Fibroblast of lung (primary cell): Measurements from ENCODE around the gene GATA3. TPM values are rescaled to one million over a fixed set of nuclear protein-coding genes. Genes with fewer than 3 reads are reported as not detected.
A peak's percentile ranks its signal among the peaks of the same experiment; 100 is the strongest.
"Not testable (repeated sequence)": the region's sequence is repeated elsewhere in the genome, so short reads cannot be mapped to it uniquely, and the experiment has no call there.

Source experiments
- DNase-seq, 2 donors: peaks; one replicate each; pipeline versions ENCODE4 v3.0.0 to v3.0.0-alpha.2; 2010; ENCODE audit warnings: low read depth in 2 of 2
- H2AFZ ChIP-seq: 2 replicates; pipeline ENCODE4 v1.5.1; 2012; ENCODE audit warnings: low read length, control low read depth, inconsistent platforms
- H3K27ac ChIP-seq: 2 replicates; pipeline ENCODE4 v1.5.1; 2011; ENCODE audit warnings: low read length, control low read depth; ENCODE audit not compliant: insufficient read depth
- H3K27me3 ChIP-seq: 2 replicates; pipeline ENCODE4 v1.5.1; 2011; ENCODE audit warnings: mild to moderate bottlenecking, low read length; ENCODE audit not compliant: control insufficient read depth, insufficient read depth
- H3K36me3 ChIP-seq: 2 replicates; pipeline ENCODE4 v1.5.1; 2011; ENCODE audit warnings: low read length; ENCODE audit not compliant: control insufficient read depth, insufficient read depth
- H3K4me1 ChIP-seq: 2 replicates; pipeline ENCODE4 v1.5.1; 2011; ENCODE audit warnings: low read length; ENCODE audit not compliant: control insufficient read depth, insufficient read depth; ENCODE audit errors: extremely low read depth
- H3K4me2 ChIP-seq: 2 replicates; pipeline ENCODE4 v1.5.1; 2011; ENCODE audit warnings: low read length, control low read depth; ENCODE audit not compliant: insufficient read depth; ENCODE audit errors: extremely low read depth
- H3K4me3 ChIP-seq, 4 experiments: fragments of 200-600 bp in 1 of 4; sonication (generic) in 1 of 4; replicated peaks in 1 of 4; 2 replicates each; pipeline ENCODE4 v1.5.1; 2011 to 2016; ENCODE audit warnings: low read length in 4 of 4, low read depth in 3 of 4, mild to moderate bottlenecking in 3 of 4, control low read depth in 2 of 4, inconsistent platforms in 1 of 4, mixed read lengths in 1 of 4; ENCODE audit not compliant: insufficient read depth in 1 of 4; ENCODE audit errors: control extremely low read depth in 1 of 4
- H3K79me2 ChIP-seq: 2 replicates; pipeline ENCODE4 v1.5.1; 2012; ENCODE audit warnings: mild to moderate bottlenecking, low read length, inconsistent platforms; ENCODE audit not compliant: control insufficient read depth, insufficient read depth
- H3K9ac ChIP-seq: 2 replicates; pipeline ENCODE4 v1.5.1; 2011; ENCODE audit warnings: mild to moderate bottlenecking, low read length, control low read depth; ENCODE audit not compliant: insufficient read depth
- H3K9me3 ChIP-seq: 2 replicates; pipeline ENCODE4 v1.5.1; 2012; ENCODE audit warnings: low read depth, low read length; ENCODE audit not compliant: control insufficient read depth, insufficient read depth
- H4K20me1 ChIP-seq: 2 replicates; pipeline ENCODE4 v1.5.1; 2011; ENCODE audit warnings: low read length; ENCODE audit not compliant: control insufficient read depth, insufficient read depth; ENCODE audit errors: extremely low read depth
- EZH2 ChIP-seq: IDR thresholded peaks from 2 replicates; pipeline ENCODE4 v1.5.1; 2012; ENCODE audit warnings: low read length, control low read depth, mild to moderate bottlenecking; ENCODE audit errors: missing control alignments
- polyA plus RNA-seq, 2 donors: library from polyadenylated mRNA; depleted of rRNA in 1 of 2; stranded (reverse) in 1 of 2; unstranded in 1 of 2; fragments of >200 nt; gene quantifications; 2 replicates each; pipeline ENCODE4 v1.2.1, GENCODE V29; 2011 to 2012; ENCODE audit warnings: missing spikeins in 1 of 2
- total RNA-seq: library from RNA; depleted of rRNA; stranded (reverse); fragments of >200 nt; gene quantifications from 2 replicates; pipeline ENCODE4 v1.2.1, GENCODE V29; 2014
- TF ChIP-seq, protein P1 (sequence below), 2 donors: IDR thresholded peaks in 1 of 2; conservative IDR thresholded peaks in 1 of 2; 1 replicate in 1 of 2; 2 replicates in 1 of 2; pipeline ENCODE4 v1.5.1; 2011 to 2012; ENCODE audit warnings: low read length in 2 of 2, control low read depth in 1 of 2, inconsistent platforms in 1 of 2, low read depth in 1 of 2, mild to moderate bottlenecking in 1 of 2

GATA3 gene
- total and polyA plus RNA-seq, 2 donors (not counting 1 experiment from before 2014, with no cell fraction given) = not detected

DNA sequence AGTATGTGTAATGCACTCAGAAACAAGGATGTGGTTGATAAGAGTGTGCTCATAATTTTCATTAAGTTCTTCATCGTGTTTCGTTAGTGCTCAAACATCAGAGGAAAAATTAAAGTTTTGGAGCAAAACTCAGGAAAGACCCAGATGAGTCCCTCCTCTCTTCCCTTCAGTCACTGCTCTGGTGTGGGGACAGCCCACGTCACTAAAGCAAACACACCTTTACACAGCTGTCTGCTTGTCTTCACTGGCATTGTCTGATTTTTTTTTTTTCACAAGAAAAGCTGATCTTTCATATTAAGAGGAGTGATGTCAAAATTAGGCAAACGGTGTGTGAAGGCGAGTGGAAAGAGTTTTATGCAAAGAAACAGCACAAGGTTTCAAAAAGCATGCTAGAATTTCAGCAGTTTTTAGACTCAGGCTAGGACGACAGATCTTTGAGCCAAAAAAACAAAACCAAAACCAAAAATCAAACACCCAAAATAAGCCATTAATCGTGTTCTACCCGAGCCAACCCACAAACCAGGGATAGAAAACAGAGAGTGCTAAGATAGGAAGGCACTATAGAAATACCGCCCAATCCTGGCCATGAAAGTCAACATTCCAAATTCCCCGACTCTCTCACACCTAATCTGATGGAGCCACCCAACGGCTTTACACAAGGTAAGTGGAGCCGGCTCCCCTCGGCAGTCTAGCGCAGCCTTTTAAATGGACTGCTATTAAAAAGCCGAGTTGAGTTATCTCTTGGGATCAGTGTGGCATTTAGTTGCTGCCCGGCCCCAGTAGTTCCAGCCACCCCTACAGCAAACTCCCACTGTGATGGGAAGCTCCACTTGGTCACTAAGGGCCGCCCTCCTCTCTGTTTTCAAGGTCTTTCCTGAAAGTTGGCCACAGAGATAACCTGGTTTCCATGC, 27.9 kb upstream of the GATA3 start:
- no peaks in the 10 kb centered on the region for H3K4me1 ChIP-seq
- H3K4me2 ChIP-seq = peak overlapping the region; percentile 28
- H2AFZ ChIP-seq = no peak overlapping the region
- H3K27ac ChIP-seq = no peak overlapping the region
- TF ChIP-seq, protein P1, sequence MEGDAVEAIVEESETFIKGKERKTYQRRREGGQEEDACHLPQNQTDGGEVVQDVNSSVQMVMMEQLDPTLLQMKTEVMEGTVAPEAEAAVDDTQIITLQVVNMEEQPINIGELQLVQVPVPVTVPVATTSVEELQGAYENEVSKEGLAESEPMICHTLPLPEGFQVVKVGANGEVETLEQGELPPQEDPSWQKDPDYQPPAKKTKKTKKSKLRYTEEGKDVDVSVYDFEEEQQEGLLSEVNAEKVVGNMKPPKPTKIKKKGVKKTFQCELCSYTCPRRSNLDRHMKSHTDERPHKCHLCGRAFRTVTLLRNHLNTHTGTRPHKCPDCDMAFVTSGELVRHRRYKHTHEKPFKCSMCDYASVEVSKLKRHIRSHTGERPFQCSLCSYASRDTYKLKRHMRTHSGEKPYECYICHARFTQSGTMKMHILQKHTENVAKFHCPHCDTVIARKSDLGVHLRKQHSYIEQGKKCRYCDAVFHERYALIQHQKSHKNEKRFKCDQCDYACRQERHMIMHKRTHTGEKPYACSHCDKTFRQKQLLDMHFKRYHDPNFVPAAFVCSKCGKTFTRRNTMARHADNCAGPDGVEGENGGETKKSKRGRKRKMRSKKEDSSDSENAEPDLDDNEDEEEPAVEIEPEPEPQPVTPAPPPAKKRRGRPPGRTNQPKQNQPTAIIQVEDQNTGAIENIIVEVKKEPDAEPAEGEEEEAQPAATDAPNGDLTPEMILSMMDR (conservative IDR thresholded peaks at IDR 0.05 in 1 of 2, IDR thresholded peaks at IDR 0.05 in 1 of 2; ENCODE audit: low read depth in 1 of 2, low read length in 2 of 2) = no peak
- no peak for TF ChIP-seq EZH2
- no peaks in the 10 kb centered on the region for H3K9me3 ChIP-seq
- no peaks in the 10 kb centered on the region for H4K20me1 ChIP-seq
- H3K9ac ChIP-seq = no peak overlapping the region
- no peak for DNase-seq
- no peaks in the 10 kb centered on the region for H3K79me2 ChIP-seq
- peak overlapping the region in 2 of 4 experiments; percentile 24 to 37 for H3K4me3 ChIP-seq
- peaks cover 7% of the 10 kb centered on the region for H3K27me3 ChIP-seq
- H3K36me3 ChIP-seq = no peaks in the 10 kb centered on the region

DNA sequence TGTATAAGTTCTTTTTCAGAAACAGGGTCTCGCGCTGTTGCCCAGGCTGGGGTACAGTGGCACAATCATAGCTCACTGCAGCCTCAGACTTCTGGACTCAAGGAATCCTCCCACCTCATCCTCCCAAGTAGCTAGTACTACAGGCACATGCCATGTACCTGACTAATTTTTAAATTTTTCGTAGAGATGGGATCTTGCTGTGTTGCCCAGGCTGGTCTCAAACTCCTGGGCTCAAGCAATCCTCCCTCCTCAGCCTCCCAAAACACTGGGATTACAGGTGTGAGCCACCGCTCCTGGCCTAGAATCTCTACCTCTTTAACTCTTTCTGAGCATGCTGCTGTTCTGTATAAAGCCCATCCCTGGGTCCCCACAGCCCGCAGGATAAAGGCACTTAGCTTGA, 23.3 kb upstream of the GATA3 start:
- H3K36me3 ChIP-seq, H3K9me3 ChIP-seq, H2AFZ ChIP-seq, H3K4me2 ChIP-seq, H3K4me3 ChIP-seq, H4K20me1 ChIP-seq, H3K9ac ChIP-seq, H3K4me1 ChIP-seq, H3K79me2 ChIP-seq, H3K27ac ChIP-seq, DNase-seq: not testable (repeated sequence)
- H3K27me3 ChIP-seq = peaks cover 40% of the 10 kb centered on the region

DNA sequence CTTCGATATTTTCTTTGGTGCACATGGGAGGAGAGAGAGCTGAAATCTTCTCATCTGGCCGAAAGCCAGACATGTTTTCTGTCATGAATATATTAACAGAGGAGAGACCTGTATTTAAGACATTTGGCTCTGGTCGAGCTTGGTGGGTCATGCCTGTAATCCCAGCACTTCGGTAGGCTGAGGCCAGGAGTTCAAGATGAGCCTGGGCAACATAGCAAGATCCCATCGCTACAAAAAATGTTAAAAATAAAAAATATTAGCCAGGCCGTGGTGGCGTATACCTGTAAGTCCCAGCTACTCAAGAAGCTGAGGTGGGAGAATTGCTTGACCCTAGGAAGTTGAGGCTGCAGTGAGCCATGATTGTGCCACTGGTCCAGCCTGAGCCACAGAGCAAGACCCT, 21.9 kb upstream of the GATA3 start:
- no peak overlapping the region for H3K4me2 ChIP-seq
- no peaks in the 10 kb centered on the region for H4K20me1 ChIP-seq
- no peak overlapping the region for H3K27ac ChIP-seq
- H3K9me3 ChIP-seq = no peaks in the 10 kb centered on the region
- H3K79me2 ChIP-seq = no peaks in the 10 kb centered on the region
- H3K4me1 ChIP-seq = no peaks in the 10 kb centered on the region
- no peak overlapping the region for H3K4me3 ChIP-seq
- no peaks in the 10 kb centered on the region for H3K36me3 ChIP-seq
- H3K27me3 ChIP-seq = peaks cover 53% of the 10 kb centered on the region
- TF ChIP-seq, protein P1 (conservative IDR thresholded peaks at IDR 0.05 in 1 of 2, IDR thresholded peaks at IDR 0.05 in 1 of 2; ENCODE audit: low read depth in 1 of 2, low read length in 2 of 2) = no peak
- H3K9ac ChIP-seq = no peak overlapping the region
- no peak for DNase-seq
- H2AFZ ChIP-seq = no peak overlapping the region
